Measurements from ENCODE around the gene VSNL1. TPM values are rescaled to one million over a fixed set of nuclear protein-coding genes. Genes with fewer than 3 reads are reported as not detected.

The VSNL1 gene
- total RNA-seq, 1 experiment from 2014 or later: 9.9 TPM

- no peak for TF ChIP-seq CTCF (conservative IDR thresholded peaks at IDR 0.05)
- H2BK12ac ChIP-seq (ENCODE audit: insufficient read length, low read depth, low read length): no peak overlapping the region
- no peak overlapping the region for H2BK20ac ChIP-seq (ENCODE audit: low read depth, low read length, poor library complexity, severe bottlenecking)
- no CpG with 5 or more reads among the region's 6 CpGs for WGBS (ENCODE audit: extremely low coverage, insufficient read length, low lambda C conversion rate)
- H3K23me2 ChIP-seq (ENCODE audit: insufficient read length, low read depth, low read length, poor library complexity, severe bottlenecking): peaks cover 6% of the 10 kb centered on the region
- no peaks in the 10 kb centered on the region for H4K20me1 ChIP-seq (ENCODE audit: control insufficient read depth, insufficient read depth, insufficient read length)
- H3K9me3 ChIP-seq (ENCODE audit: control insufficient read depth, low read depth, low read length): no peaks in the 10 kb centered on the region
- no peaks in the 10 kb centered on the region for H3K36me3 Mint-ChIP-seq (ENCODE audit: insufficient read depth in 1 of 3, low read depth in 3 of 3)
- no peak overlapping the region for H3K9ac ChIP-seq (ENCODE audit: extremely low read depth, insufficient read length, low read length)
- no peaks in the 10 kb centered on the region for H3K27me3 Mint-ChIP-seq (ENCODE audit: low read depth)
- DNase-seq: no peak
- H2BK120ac ChIP-seq (ENCODE audit: low read depth, low read length, poor library complexity, severe bottlenecking): no peak overlapping the region
- no peak overlapping the region for H3K4ac ChIP-seq (ENCODE audit: low read depth, low read length)
- H4K8ac ChIP-seq (replicated peaks; ENCODE audit: insufficient read length, low read depth, low read length): no peak overlapping the region
- H2AFZ ChIP-seq (ENCODE audit: low read length): no peak overlapping the region
- H3K4me1 ChIP-seq (ENCODE audit: insufficient read depth, low read length): no peaks in the 10 kb centered on the region
- no peaks in the 10 kb centered on the region for H3K9me3 Mint-ChIP-seq
- H3K79me1 ChIP-seq (ENCODE audit: insufficient read depth, low read depth, low read length, poor library complexity, severe bottlenecking): no peaks in the 10 kb centered on the region
- no peak overlapping the region for H3K4me2 ChIP-seq (ENCODE audit: insufficient read depth, insufficient read length, low read length)
- H3K79me2 ChIP-seq (ENCODE audit: insufficient read depth, low read length): no peaks in the 10 kb centered on the region
- no peak overlapping the region for H3K14ac ChIP-seq (ENCODE audit: insufficient read depth, low read length)
- H3K27ac Mint-ChIP-seq: no peak overlapping the region
- H3K27ac ChIP-seq (ENCODE audit: insufficient read length, low read depth, low read length): no peak overlapping the region
- H3K56ac ChIP-seq (ENCODE audit: insufficient read length, low read depth, low read length): no peak overlapping the region
- no peak overlapping the region for H4K5ac ChIP-seq (ENCODE audit: insufficient read length, low read depth, low read length)
- H3T11ph ChIP-seq (ENCODE audit: low read length): no peak overlapping the region
- H2BK5ac ChIP-seq (ENCODE audit: insufficient read length, low read length): no peak overlapping the region
- no peak overlapping the region for H4K91ac ChIP-seq (ENCODE audit: insufficient read length, low read depth, low read length)
- no peak overlapping the region for H3K23ac ChIP-seq (ENCODE audit: insufficient read length, low read depth, low read length)
- H2AK5ac ChIP-seq (ENCODE audit: insufficient read length, low read length): no peak overlapping the region
- H3K27me3 ChIP-seq (ENCODE audit: insufficient read depth, low read length): no peaks in the 10 kb centered on the region
- no peak overlapping the region for H2BK15ac ChIP-seq (ENCODE audit: low read depth, low read length)
- no peak overlapping the region for H3K4me3 Mint-ChIP-seq
- H3K4me1 Mint-ChIP-seq: peaks cover 24 to 32% of the 10 kb centered on the region in 2 experiments
- H3K18ac ChIP-seq (ENCODE audit: insufficient read length, low read depth, low read length): no peak overlapping the region
Measured at GRCh38 chr2:17522303-17522702, 18.2 kb upstream of the VSNL1 start.
